22Rv1 (cell line): ENCODE results near the gene FAM184A.

Experiments used
- CTCF ChIP-seq: fragments of 450-650 bp; IDR thresholded peaks from 2 replicates; pipeline ENCODE4 v1.5.1; 2017; ENCODE audit warnings: mild to moderate bottlenecking
- ZFX ChIP-seq: fragments of 450-650 bp; IDR thresholded peaks from 2 replicates; pipeline ENCODE4 v1.6.1; 2017; ENCODE audit warnings: antibody characterized with exemption, borderline replicate concordance

- TF ChIP-seq CTCF = no peak
- no peak for TF ChIP-seq ZFX
Measured at GRCh38 chr6:119126140-119126539, 47.7 kb upstream of the FAM184A start.
